Tibial artery (tissue), 4 donors: ENCODE measurements around the gene SP3.

ENCODE experiments used
- DNase-seq, 2 donors: peaks; one replicate each; pipeline ENCODE4 v3.0.0-alpha.2; 2019
- H3K27ac ChIP-seq, 2 donors: fragments of 200-600 bp; sonication (generic) in 1 of 2; 1 replicate in 1 of 2; 2 replicates in 1 of 2; pipeline ENCODE4 v1.5.1; 2018 to 2019; ENCODE audit warnings: mild to moderate bottlenecking in 1 of 2
- H3K27me3 ChIP-seq, 2 donors: fragments of 200-600 bp; sonication (generic) in 1 of 2; one replicate each; pipeline versions ENCODE4 v1.5.1 to v1.6.0; 2016 to 2019
- H3K36me3 ChIP-seq, 3 donors: fragments of 200-600 bp; sonication (generic) in 2 of 3; one replicate each; pipeline ENCODE4 v1.5.1; 2016 to 2019; ENCODE audit warnings: mild to moderate bottlenecking in 2 of 3
- H3K4me1 ChIP-seq, 4 donors: fragments of 200-600 bp; sonication (generic) in 2 of 4; 1 replicate in 3 of 4; 2 replicates in 1 of 4; pipeline ENCODE4 v1.5.1; 2016 to 2019
- H3K4me3 ChIP-seq, 2 donors: fragments of 200-600 bp; sonication (generic) in 1 of 2; 1 replicate in 1 of 2; 2 replicates in 1 of 2; pipeline ENCODE4 v1.5.1; 2018 to 2019; ENCODE audit warnings: mild to moderate bottlenecking in 2 of 2
- H3K9me3 ChIP-seq, 3 donors: fragments of 200-600 bp; sonication (generic) in 1 of 3; one replicate each; pipeline ENCODE4 v1.5.1; 2016 to 2019
- intact Hi-C: fragments of 100-400 bp; cut with DNase I; formaldehyde crosslinking; loops from one replicate; pipeline ENCODE4 v1.15.0; 2023; ENCODE audit warnings: low total_unique reads
- TF ChIP-seq, protein P1 (sequence below), 2 experiments: fragments of 200-600 bp in 1 of 2; fragments of 450-650 bp in 1 of 2; IDR thresholded peaks; one replicate each; pipeline ENCODE4 v1.5.1; 2017 to 2019; ENCODE audit warnings: antibody characterized with exemption in 2 of 2, mild to moderate bottlenecking in 1 of 2, moderate library complexity in 1 of 2

The SP3 gene

DNA sequence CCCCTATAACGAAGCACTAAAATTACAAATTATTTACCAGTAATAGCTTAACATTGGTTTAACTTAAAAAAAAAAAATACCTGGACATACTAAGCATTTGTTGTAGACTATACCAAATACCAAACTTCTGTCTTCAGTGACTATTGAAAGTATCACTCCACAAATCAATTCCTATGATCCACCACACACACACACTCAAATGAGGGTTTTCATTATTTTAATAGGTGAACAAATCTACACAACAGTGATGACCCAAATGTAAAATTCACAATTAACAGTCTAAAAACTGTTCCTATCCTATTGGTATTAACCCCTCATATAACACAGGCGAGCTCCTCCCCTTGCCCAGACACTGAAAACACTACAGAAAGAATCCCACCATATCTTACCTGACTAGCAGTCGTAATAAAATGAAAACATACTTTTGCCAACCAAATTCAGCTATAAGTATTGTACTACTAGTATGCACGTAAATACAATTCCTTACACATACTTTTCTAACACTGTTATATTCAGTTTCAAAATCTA lies 2.5 kb downstream of the SP3 start:
- H3K27ac ChIP-seq, result peak overlapping the region; percentile 100
- TF ChIP-seq, protein P1, sequence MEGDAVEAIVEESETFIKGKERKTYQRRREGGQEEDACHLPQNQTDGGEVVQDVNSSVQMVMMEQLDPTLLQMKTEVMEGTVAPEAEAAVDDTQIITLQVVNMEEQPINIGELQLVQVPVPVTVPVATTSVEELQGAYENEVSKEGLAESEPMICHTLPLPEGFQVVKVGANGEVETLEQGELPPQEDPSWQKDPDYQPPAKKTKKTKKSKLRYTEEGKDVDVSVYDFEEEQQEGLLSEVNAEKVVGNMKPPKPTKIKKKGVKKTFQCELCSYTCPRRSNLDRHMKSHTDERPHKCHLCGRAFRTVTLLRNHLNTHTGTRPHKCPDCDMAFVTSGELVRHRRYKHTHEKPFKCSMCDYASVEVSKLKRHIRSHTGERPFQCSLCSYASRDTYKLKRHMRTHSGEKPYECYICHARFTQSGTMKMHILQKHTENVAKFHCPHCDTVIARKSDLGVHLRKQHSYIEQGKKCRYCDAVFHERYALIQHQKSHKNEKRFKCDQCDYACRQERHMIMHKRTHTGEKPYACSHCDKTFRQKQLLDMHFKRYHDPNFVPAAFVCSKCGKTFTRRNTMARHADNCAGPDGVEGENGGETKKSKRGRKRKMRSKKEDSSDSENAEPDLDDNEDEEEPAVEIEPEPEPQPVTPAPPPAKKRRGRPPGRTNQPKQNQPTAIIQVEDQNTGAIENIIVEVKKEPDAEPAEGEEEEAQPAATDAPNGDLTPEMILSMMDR (IDR thresholded peaks at IDR 0.05), result no peak
- H3K9me3 ChIP-seq, result no peaks in the 10 kb centered on the region
- DNase-seq, result no peak
- intact Hi-C loops, result loop anchor here (5.0 to 10.0 kb wide), 2 partner anchors 75 to 282 kb away; partner anchors contain the start of gene OLA1
- H3K4me1 ChIP-seq, result peaks cover 0 to 62% (median 22%) of the 10 kb centered on the region in 4 donors
- H3K4me3 ChIP-seq, result peak overlapping the region; percentile 100
- peaks cover 0 to 5% (median 3%) of the 10 kb centered on the region in 3 donors for H3K36me3 ChIP-seq
- no peaks in the 10 kb centered on the region for H3K27me3 ChIP-seq

DNA sequence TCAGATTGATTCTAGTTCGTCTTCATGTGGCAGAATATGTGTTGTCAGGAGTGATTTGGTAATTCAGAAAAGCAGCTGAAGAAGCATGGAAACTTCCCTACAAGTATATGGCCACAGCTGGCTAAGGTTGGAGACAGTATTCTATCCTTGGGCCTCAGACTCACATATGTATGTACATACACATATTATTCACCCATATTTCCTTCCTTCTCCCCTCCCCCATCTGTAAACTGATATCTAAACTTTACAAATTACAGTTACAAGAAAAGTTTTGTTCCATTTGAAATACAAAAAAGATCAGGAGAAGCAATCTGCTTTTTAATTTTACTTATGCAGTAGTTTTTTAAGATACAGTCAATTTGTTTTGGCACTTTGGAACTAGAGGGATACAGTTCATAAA lies 3.1 kb downstream of the SP3 start:
- H3K9me3 ChIP-seq, result no peaks in the 10 kb centered on the region
- no peaks in the 10 kb centered on the region for H3K27me3 ChIP-seq
- DNase-seq, result no peak
- H3K4me3 ChIP-seq, result peak overlapping the region; percentile 100
- TF ChIP-seq, protein P1 (IDR thresholded peaks at IDR 0.05), result no peak
- intact Hi-C loops, result loop anchor here (5.0 to 10.0 kb wide), 2 partner anchors 75 to 283 kb away; partner anchors contain the start of gene OLA1
- H3K27ac ChIP-seq, result peak overlapping the region; percentile 100
- peaks cover 0 to 5% (median 3%) of the 10 kb centered on the region in 3 donors for H3K36me3 ChIP-seq
- peaks cover 0 to 65% (median 25%) of the 10 kb centered on the region in 4 donors for H3K4me1 ChIP-seq

DNA sequence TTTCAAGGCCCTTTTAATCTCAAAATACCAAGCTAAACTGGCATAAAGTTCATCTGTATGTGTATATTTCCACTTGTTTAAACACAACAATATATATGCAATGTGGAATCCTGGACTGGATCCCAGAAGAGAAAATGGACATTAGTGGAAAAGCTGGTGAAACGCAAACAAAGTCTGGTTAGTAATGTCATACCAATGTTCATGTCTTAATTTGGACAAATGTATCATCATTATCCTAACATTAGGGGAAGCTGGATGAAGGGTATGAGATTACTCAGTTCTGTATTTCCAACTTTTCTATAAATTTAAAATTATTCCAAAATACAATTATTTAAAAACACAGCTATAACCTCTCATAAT lies 3.8 kb downstream of the SP3 start:
- H3K27me3 ChIP-seq, result no peaks in the 10 kb centered on the region
- no peaks in the 10 kb centered on the region for H3K9me3 ChIP-seq
- H3K4me3 ChIP-seq, result no peak overlapping the region
- TF ChIP-seq, protein P1 (IDR thresholded peaks at IDR 0.05), result no peak
- no peak for DNase-seq
- H3K36me3 ChIP-seq, result peaks cover 0 to 5% (median 3%) of the 10 kb centered on the region in 3 donors
- H3K27ac ChIP-seq, result peak overlapping the region in 1 of 2 donors; percentile 100
- intact Hi-C loops, result loop anchor here (5.0 to 10.0 kb wide), 2 partner anchors 76 to 283 kb away; partner anchors contain the start of gene OLA1
- peaks cover 0 to 65% (median 25%) of the 10 kb centered on the region in 4 donors for H3K4me1 ChIP-seq

DNA sequence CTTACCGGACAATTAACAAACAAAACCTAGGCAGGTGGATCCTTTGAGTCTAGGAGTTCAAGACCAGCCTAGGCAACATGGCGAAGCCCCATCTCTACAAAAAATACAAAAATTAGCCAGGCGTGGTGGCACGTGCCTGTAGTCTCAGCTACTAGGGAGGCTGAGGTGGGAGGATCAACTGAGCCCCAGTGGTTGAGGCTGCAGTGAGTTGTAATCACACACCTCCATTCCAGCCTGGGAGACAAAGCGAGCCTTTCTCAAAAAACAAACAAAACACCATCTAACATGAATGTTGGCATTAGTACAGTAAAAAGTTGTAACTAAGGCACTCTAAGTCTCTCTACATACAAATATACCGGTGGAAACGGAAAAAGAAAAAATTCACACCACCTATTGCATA lies 5.3 kb downstream of the SP3 start:
- TF ChIP-seq, protein P1 (IDR thresholded peaks at IDR 0.05), result no peak
- Histone ChIP-seq H3K36me3 (peaks cover 11 to 16% (median 13%) of the 10 kb centered on the region in 3 donors), H3K9me3 (no peaks in the 10 kb centered on the region), H3K4me3 (no peak overlapping the region), H3K27ac (peak overlapping the region in 1 of 2 donors; percentile 20), H3K4me1 (peaks cover 0 to 77% (median 31%) of the 10 kb centered on the region in 4 donors), H3K27me3 (no peaks in the 10 kb centered on the region)
- intact Hi-C loops, result loop anchor here (5.0 to 10.0 kb wide), 2 partner anchors 77 to 285 kb away; partner anchors contain the start of gene OLA1
- DNase-seq, result no peak

DNA sequence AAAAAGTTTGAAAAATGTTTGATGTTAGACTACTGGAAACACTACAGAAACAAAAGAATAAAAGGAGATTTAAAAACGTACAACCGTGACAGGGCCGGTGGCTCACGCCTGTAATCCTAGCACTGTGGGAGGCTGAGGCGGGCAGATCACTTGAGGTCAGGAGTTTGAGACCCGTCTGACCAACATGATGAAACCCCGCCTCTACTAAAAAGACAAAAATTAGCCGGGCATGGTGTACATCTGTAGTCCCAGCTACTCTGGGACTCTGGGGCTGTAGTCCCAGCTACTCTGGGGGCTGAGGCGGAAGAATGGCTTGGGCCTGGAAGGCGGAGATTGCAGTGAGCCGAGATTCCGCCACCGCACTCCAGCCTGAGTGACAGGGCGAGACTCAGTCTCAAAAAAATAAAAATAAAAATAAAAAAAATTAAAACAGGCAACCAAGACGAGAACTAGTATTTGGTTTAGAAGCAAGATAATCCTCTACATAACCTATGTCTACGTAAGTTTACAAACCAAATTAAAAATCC lies 5.8 kb downstream of the SP3 start:
- no peak for DNase-seq
- Histone ChIP-seq H3K4me3 (no peak overlapping the region), H3K4me1 (peaks cover 0 to 82% (median 32%) of the 10 kb centered on the region in 4 donors), H3K9me3 (no peaks in the 10 kb centered on the region), H3K27ac (peak overlapping the region in 1 of 2 donors; percentile 20), H3K27me3 (no peaks in the 10 kb centered on the region), H3K36me3 (peaks cover 15 to 21% (median 18%) of the 10 kb centered on the region in 3 donors)
- intact Hi-C loops, result no loop called here
- TF ChIP-seq, protein P1 (IDR thresholded peaks at IDR 0.05), result no peak
